ENCODE data around the gene GNE.

- TF ChIP-seq CTCF (IDR thresholded peaks at IDR 0.05), result no peak
- no peak for TF ChIP-seq EZH2 (IDR thresholded peaks at IDR 0.05)
Measured at GRCh38 chr9:36290996-36291395, 32.7 kb upstream of the GNE start.

Data from neural progenitor cell (in vitro differentiated cells).